ENCODE results near the gene PMEL.
"Not testable (repeated sequence)": the region's sequence is repeated elsewhere in the genome, so short reads cannot be mapped to it uniquely, and the experiment has no call there.

PMEL gene

GRCh38 chr12:55965941-55966407 is at the start of gene PMEL:
TSS of gene PMEL (minus strand) at chr12:55966042. CDS start at chr12:55966011, 31 bp downstream.
- no peak for DNase-seq (ENCODE audit: low read depth, low spot score)

- no peak for DNase-seq (ENCODE audit: low read depth, low spot score)
Measured at GRCh38 chr12:56014205-56014604, 48.4 kb upstream of the PMEL start.

GRCh38 chr12:56013482-56013881 is 47.6 kb upstream of the PMEL start:
- DNase-seq (ENCODE audit: low read depth, low spot score) = no peak

- no peak for DNase-seq (ENCODE audit: low read depth, low spot score)
Measured at GRCh38 chr12:56011509-56012090, 45.8 kb upstream of the PMEL start.

DNA sequence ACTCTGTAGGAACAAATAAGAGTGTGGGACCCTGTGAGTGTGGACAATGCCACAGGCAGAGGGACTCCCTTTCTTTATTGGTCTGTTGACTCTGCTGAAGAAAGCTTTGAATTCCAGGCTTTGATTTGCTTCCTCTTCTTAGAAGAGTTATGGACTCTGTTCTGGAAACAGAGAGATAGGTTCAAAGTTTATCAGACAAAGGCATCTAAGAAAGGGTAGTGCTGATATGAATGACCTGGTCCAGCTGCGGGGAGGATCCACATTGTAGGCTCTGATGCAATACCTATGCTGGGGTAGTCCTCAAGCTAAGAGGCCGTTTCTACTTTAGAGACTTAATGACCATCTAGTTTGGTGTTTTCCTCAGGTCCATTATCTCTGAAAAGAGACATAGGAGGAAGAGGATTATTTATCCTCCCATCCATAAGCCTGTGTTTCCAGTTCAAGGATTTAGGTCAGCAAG is 44.3 kb upstream of the PMEL start:
- no peak for DNase-seq (ENCODE audit: low read depth, low spot score)

DNA sequence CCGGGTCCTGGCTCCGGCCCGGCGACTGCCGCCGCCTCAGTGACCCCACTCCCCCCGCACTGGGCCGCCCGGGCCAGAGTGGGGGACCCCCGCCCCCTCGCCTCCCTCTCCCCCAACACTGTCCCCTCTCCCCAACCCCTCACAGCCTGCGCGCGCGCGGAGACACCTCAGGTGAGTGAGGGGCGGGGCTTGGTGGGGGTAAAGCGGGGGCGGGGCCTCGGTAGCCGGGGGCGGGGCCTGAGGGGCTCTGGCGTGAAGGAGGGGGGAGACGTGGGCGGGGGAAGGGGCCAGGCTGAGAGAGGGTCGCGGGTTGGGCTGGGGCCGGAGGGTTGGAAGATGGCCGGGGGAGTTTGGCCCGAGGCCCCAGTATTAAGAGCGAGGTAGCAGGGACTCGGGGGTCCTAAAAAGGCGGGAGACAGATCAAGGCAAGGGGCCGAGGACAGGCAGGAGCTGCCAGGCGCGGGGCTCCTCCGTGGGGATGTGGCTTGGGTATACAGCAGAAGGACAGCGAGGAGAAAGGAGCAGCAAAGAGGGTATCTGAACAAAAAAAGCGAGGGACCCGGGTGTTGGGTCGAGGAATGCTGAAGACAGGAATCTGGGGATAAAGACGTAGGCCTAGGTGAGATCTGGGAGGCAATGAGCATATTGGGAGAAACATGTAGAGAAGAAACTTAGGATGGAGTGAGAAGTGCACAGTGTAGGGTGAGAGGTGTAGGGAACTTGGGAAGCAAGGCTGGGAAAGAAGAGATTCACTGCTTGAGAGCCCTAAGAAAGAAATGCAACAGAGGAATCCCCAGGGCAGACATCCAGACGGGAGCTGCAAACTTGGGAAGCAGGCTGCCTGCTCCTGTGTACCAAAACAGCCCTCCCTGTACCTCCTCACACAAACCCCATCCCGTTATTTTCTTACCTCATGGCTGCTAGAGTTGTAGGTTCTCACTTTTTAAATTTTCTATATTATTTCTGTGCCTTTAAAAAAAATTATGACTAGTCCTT is 42.0 kb upstream of the PMEL start:
- peak; percentile 32 for DNase-seq (ENCODE audit: low read depth, low spot score)

DNA sequence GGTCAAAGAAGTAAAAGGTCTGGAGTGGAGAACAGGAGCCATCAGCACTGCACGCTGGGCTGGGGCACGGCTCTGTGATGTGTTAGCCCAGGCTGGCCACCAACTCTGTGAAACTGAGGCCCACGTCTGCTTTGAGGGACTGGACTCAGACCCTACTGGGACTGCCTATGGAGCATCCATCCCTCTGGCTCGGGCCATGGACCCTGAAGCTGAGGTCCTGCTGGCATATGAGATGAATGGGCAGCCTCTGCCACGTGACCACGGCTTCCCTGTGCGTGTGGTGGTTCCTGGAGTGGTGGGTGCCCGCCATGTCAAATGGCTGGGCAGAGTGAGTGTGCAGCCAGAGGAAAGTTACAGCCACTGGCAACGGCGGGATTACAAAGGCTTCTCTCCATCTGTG is 38.4 kb upstream of the PMEL start:
- no peak for DNase-seq (ENCODE audit: low read depth, low spot score)

- not testable (repeated sequence) for DNase-seq (ENCODE audit: low read depth, low spot score)
Measured at GRCh38 chr12:56003376-56003775, 37.5 kb upstream of the PMEL start.

- DNase-seq (ENCODE audit: low read depth, low spot score) = no peak
Measured at GRCh38 chr12:56001487-56002100, 35.8 kb upstream of the PMEL start.

DNA sequence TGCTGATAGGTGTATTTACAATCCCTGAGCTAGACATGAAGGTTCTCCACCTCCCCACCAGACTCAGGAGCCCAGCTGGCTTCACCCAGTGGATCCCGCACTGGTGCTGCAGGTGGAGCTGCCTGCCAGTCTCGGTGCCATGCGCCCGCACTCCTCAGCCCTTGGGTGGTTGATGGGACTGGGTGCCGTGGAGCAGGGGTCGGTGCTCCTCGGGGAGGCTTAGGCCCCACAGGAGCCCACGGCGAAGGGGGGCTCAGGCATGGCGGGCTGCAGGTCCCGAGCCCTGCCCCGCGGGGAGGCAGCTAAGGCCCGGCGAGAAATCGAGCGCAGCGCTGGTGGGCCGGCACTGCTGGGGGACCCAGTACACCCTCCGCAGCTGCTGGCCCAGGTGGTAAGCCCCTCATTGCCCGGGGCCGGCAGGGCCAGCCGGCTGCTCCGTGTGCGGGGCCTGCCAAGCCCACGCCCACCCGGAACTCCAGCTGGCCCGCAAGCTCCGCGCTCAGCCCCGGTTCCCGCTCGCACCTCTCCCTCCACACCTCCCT is 34.2 kb upstream of the PMEL start:
- not testable (repeated sequence) for DNase-seq (ENCODE audit: low read depth, low spot score)

GRCh38 chr12:55999522-55999921 is 33.7 kb upstream of the PMEL start:
- DNase-seq (ENCODE audit: low read depth, low spot score) = not testable (repeated sequence)

- DNase-seq (ENCODE audit: low read depth, low spot score) = no peak
Measured at GRCh38 chr12:55997535-55997859, 31.7 kb upstream of the PMEL start.

GRCh38 chr12:55996715-55997534 is 31.1 kb upstream of the PMEL start, which contains the start of gene SUOX:
TSS of gene SUOX (plus strand) at chr12:55997276. CDS start at chr12:56002222, 4,946 bp downstream.
- no peak for DNase-seq (ENCODE audit: low read depth, low spot score)

DNA sequence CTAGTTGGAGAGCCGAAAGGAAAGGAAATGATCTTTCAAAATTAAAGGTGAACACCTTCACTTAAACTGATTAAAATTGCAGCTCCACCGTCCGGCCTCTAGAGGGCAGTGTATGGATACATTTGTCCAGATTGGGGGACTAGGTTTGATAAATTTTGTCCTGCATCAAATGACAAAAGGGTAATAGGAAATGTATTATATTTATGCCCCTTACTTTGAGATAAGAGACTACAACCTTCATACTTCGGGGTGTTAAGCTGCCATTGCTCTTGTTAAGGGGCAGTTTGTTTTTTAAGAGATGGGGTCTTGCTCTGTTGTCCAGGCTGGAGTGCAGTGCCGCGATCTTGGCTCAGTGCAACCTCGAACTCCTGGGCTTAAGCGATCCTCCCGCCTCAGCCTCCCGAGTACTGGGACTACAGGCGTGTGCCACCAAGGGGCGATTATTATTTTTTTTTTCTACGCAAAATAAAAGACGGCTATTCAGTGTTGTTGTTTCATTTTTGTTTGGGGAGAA is 30.4 kb upstream of the PMEL start:
- peak; percentile 51 for DNase-seq (ENCODE audit: low read depth, low spot score)

GRCh38 chr12:55995366-55995765 is 29.5 kb upstream of the PMEL start:
- no peak for DNase-seq (ENCODE audit: low read depth, low spot score)

- DNase-seq (ENCODE audit: low read depth, low spot score) = no peak
Measured at GRCh38 chr12:55993230-55993853, 27.5 kb upstream of the PMEL start.

GRCh38 chr12:55991110-55991509 is 25.3 kb upstream of the PMEL start:
- no peak for DNase-seq (ENCODE audit: low read depth, low spot score)

GRCh38 chr12:55985976-55986375 is 20.1 kb upstream of the PMEL start:
- not testable (repeated sequence) for DNase-seq (ENCODE audit: low read depth, low spot score)

DNA sequence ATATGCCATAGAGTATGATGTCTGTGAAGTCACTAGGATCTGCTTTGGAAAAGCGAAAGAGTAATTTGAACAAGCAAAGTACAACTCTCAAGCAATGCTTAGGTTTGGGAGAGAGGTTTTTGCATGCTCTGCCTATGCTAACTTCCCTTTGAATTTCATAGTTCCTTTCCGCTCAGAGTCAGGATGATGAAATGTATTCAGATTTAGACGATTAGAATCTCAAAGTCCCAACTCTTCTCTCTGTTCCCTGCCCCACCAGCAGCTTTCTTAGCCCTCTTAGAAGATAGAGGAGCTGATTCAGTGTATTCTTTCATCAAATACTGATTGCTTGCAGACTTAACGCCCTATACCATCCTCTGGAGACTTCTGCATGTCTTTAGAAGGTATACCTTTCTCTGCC is 19.5 kb upstream of the PMEL start:
- no peak for DNase-seq (ENCODE audit: low read depth, low spot score)

DNA sequence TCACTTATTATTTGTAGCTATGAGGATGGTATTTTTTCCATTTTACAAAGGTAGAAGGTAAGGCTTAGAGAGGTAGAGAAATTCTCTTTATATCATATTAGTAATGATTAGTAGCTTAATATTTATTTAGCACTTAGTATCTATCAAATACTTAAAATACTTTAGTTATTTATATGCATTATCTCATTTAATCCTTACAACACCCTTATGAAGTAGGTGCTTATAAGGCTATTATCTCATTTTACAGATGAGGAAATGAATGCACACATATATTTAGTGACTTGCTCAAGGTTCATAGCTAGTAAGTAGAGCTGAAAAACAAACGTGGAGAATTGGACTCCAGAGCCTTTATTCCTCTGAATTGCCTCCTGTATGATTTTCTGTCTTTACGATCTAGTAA is 19.0 kb upstream of the PMEL start:
- no peak for DNase-seq (ENCODE audit: low read depth, low spot score)
